ENCODE measurements around the gene DTNB.

GRCh38 chr2:25335204-25335603, 338.2 kb downstream of the DTNB start:
- TF ChIP-seq CTCF (IDR thresholded peaks at IDR 0.05) (no peak), POLR2A (IDR thresholded peaks at IDR 0.05) (no peak)

Data from Peyer's patch (tissue), 4 donors.